Body of pancreas (tissue), 4 donors: ENCODE data around the gene PITPNC1. TPM values are rescaled to one million over a fixed set of nuclear protein-coding genes. Genes with fewer than 3 reads are reported as not detected.
A peak's percentile ranks its signal among the peaks of the same experiment; 100 is the strongest.

Source experiments
- ATAC-seq: fragments of 150-250 bp; one replicate; pipeline ENCODE4 v1.9.1; 2016
- DNase-seq, 4 donors: peaks; one replicate each; pipeline ENCODE4 v3.0.0-alpha.2; 2019
- H3K27ac ChIP-seq, 4 donors: fragments of 200-600 bp; sonication (generic); 1 replicate in 3 of 4; 2 replicates in 1 of 4; pipeline versions ENCODE4 v1.5.1 to v1.6.1; 2016 to 2019; ENCODE audit warnings: mild to moderate bottlenecking in 1 of 4, mixed read lengths in 1 of 4, moderate library complexity in 1 of 4
- H3K27me3 ChIP-seq, 2 donors: fragments of 200-600 bp; sonication (generic); one replicate each; pipeline ENCODE4 v1.6.0; 2016; ENCODE audit warnings: mild to moderate bottlenecking in 1 of 2
- H3K36me3 ChIP-seq, 2 donors: fragments of 200-600 bp; sonication (generic); replicated peaks in 1 of 2; 2 replicates each; pipeline ENCODE4 v1.5.1; 2016; ENCODE audit warnings: low read depth in 2 of 2; ENCODE audit not compliant: insufficient read depth in 1 of 2
- H3K4me1 ChIP-seq: fragments of 200-600 bp; sonication (generic); one replicate; pipeline ENCODE4 v1.6.0; 2016
- H3K4me3 ChIP-seq, 2 donors: fragments of 200-600 bp; sonication (generic); 1 replicate in 1 of 2; 2 replicates in 1 of 2; pipeline ENCODE4 v1.5.1; 2016 to 2019
- H3K9me3 ChIP-seq, 3 donors: fragments of 200-600 bp; sonication (generic); 1 replicate in 2 of 3; 2 replicates in 1 of 3; pipeline ENCODE4 v1.5.1; 2016
- CTCF ChIP-seq, 7 experiments: fragments of 450-650 bp in 4 of 7; fragments of 200-600 bp in 3 of 7; sonication (generic) in 3 of 7; IDR thresholded peaks; one replicate each; pipeline ENCODE4 v1.5.1; 2016 to 2019; ENCODE audit warnings: antibody characterized with exemption in 7 of 7
- POLR2A ChIP-seq, 3 donors: fragments of 450-650 bp; IDR thresholded peaks; one replicate each; pipeline ENCODE4 v1.6.1; 2016; ENCODE audit warnings: antibody characterized with exemption in 3 of 3, mild to moderate bottlenecking in 2 of 3
- WGBS, 2 donors: methylation state at CpG; one replicate each; pipeline ENCODE4 v1.1.5; 2017; 5-methylcytosine and 5-hydroxymethylcytosine counted together
- intact Hi-C: fragments of 100-400 bp; cut with DNase I; formaldehyde crosslinking; loops from one replicate; pipeline ENCODE4 v1.15.1; 2023
- total RNA-seq, 2 donors: library from RNA; depleted of rRNA; stranded (reverse); fragments of >200 nt; gene quantifications; one replicate each; pipeline ENCODE4 v1.1.0, GENCODE V29; 2016

Gene PITPNC1
- total RNA-seq, 2 donors from 2014 or later = 11.9 to 17.5 TPM

GRCh38 chr17:67488161-67488560 lies 111.1 kb downstream of the PITPNC1 start:
- Histone ChIP-seq H3K36me3 (no peaks in the 10 kb centered on the region), H3K27me3 (no peaks in the 10 kb centered on the region), H3K4me1 (peaks cover 29% of the 10 kb centered on the region), H3K27ac (peak overlapping the region in 1 of 4 donors; percentile 49), H3K4me3 (no peak overlapping the region), H3K9me3 (no peaks in the 10 kb centered on the region)
- no peak for ATAC-seq
- peak in 2 of 4 donors; percentile 30 to 36 for DNase-seq
- TF ChIP-seq POLR2A (IDR thresholded peaks at IDR 0.05) (no peak), CTCF (IDR thresholded peaks at IDR 0.05) (no peak)
- intact Hi-C loops = loop anchor here (10.0 kb wide), 1 partner anchor 53 kb away; no protein-coding TSS in a partner anchor
- 54 to 76% methylated on average over 12 of the region's 12 CpGs for WGBS, 2 donors

- H3K27me3 ChIP-seq = no peaks in the 10 kb centered on the region
- H3K27ac ChIP-seq = peak overlapping the region in 1 of 4 donors; percentile 49
- DNase-seq (no peak), ATAC-seq (no peak)
- no peak overlapping the region for H3K4me3 ChIP-seq
- 98 to 100% methylated on average over 4 of the region's 4 CpGs for WGBS, 2 donors
- H3K36me3 ChIP-seq = no peaks in the 10 kb centered on the region
- intact Hi-C loops = loop anchor here (10.0 kb wide), 1 partner anchor 54 kb away; no protein-coding TSS in a partner anchor
- no peak for TF ChIP-seq CTCF (IDR thresholded peaks at IDR 0.05)
- no peak for TF ChIP-seq POLR2A (IDR thresholded peaks at IDR 0.05)
- peaks cover 29% of the 10 kb centered on the region for H3K4me1 ChIP-seq
- no peaks in the 10 kb centered on the region for H3K9me3 ChIP-seq
Observed at GRCh38 chr17:67488768-67489167, 111.7 kb downstream of the PITPNC1 start.

GRCh38 chr17:67489273-67489672 lies 112.2 kb downstream of the PITPNC1 start:
- intact Hi-C loops = loop anchor here (10.0 kb wide), 1 partner anchor 54 kb away; no protein-coding TSS in a partner anchor
- Histone ChIP-seq H3K27me3 (no peaks in the 10 kb centered on the region), H3K4me3 (no peak overlapping the region), H3K9me3 (no peaks in the 10 kb centered on the region), H3K4me1 (peaks cover 29% of the 10 kb centered on the region), H3K36me3 (no peaks in the 10 kb centered on the region), H3K27ac (peak overlapping the region in 1 of 4 donors; percentile 84)
- 84 to 94% methylated on average over 4 of the region's 4 CpGs for WGBS, 2 donors
- DNase-seq (no peak), ATAC-seq (no peak)
- TF ChIP-seq CTCF (IDR thresholded peaks at IDR 0.05) (no peak), POLR2A (IDR thresholded peaks at IDR 0.05) (no peak)

GRCh38 chr17:67490471-67490870 lies 113.4 kb downstream of the PITPNC1 start:
- no peaks in the 10 kb centered on the region for H3K36me3 ChIP-seq
- WGBS, 2 donors = 19 to 27% methylated on average over 10 of the region's 10 CpGs
- H3K4me3 ChIP-seq = no peak overlapping the region
- no peaks in the 10 kb centered on the region for H3K27me3 ChIP-seq
- DNase-seq = peak in 1 of 4 donors; percentile 45
- intact Hi-C loops = no loop called here
- peak overlapping the region; percentile 74 to 94 (median 84) for H3K27ac ChIP-seq
- H3K9me3 ChIP-seq = no peaks in the 10 kb centered on the region
- no peak for TF ChIP-seq CTCF (IDR thresholded peaks at IDR 0.05)
- TF ChIP-seq POLR2A (IDR thresholded peaks at IDR 0.05) = no peak
- peaks cover 29% of the 10 kb centered on the region for H3K4me1 ChIP-seq
- peak; percentile 22 for ATAC-seq
